KMS-11 (cell line): ENCODE results near the gene TEKT1.
"Not testable (repeated sequence)": the region's sequence is repeated elsewhere in the genome, so short reads cannot be mapped to it uniquely, and the experiment has no call there.

Experiments
- H2AFZ ChIP-seq: fragments of 200-600 bp; sonication (generic); 2 replicates; pipeline ENCODE4 v1.6.1; 2016; ENCODE audit warnings: antibody characterized with exemption, mixed run types, low read depth
- H3K27ac ChIP-seq: fragments of 200-600 bp; sonication (generic); 2 replicates; pipeline ENCODE4 v1.6.1; 2016; ENCODE audit warnings: mild to moderate bottlenecking, mixed run types
- H3K27me3 ChIP-seq: fragments of 200-600 bp; sonication (generic); 2 replicates; pipeline ENCODE4 v1.6.1; 2017; ENCODE audit warnings: mild to moderate bottlenecking, low read depth, mixed run types, moderate library complexity; ENCODE audit not compliant: insufficient read depth
- H3K36me3 ChIP-seq: fragments of 200-600 bp; sonication (generic); 2 replicates; pipeline ENCODE4 v1.6.1; 2017; ENCODE audit warnings: mild to moderate bottlenecking, mixed run types; ENCODE audit not compliant: insufficient read depth
- H3K4me1 ChIP-seq: fragments of 200-600 bp; sonication (generic); 2 replicates; pipeline ENCODE4 v1.6.1; 2016; ENCODE audit warnings: mild to moderate bottlenecking, low read depth, mixed run types; ENCODE audit not compliant: poor library complexity, severe bottlenecking
- H3K4me2 ChIP-seq: fragments of 200-600 bp; sonication (generic); 2 replicates; pipeline ENCODE4 v1.7.0; 2016; ENCODE audit warnings: mild to moderate bottlenecking, mixed run types
- H3K4me3 ChIP-seq: fragments of 200-600 bp; sonication (generic); IDR thresholded peaks from 2 replicates; pipeline ENCODE4 v1.6.1; 2017; ENCODE audit warnings: low read depth, low read length, mixed read lengths; ENCODE audit not compliant: insufficient read depth
- H3K79me2 ChIP-seq: fragments of 200-600 bp; sonication (generic); 2 replicates; pipeline ENCODE4 v1.6.1; 2016; ENCODE audit warnings: low read depth, mixed run types; ENCODE audit not compliant: insufficient read depth
- H3K9ac ChIP-seq: fragments of 200-600 bp; sonication (generic); 2 replicates; pipeline ENCODE4 v1.6.1; 2016; ENCODE audit warnings: mild to moderate bottlenecking, mixed run types
- H4K20me1 ChIP-seq: fragments of 200-600 bp; sonication (generic); 2 replicates; pipeline ENCODE4 v1.6.1; 2016; ENCODE audit warnings: mild to moderate bottlenecking, mixed run types; ENCODE audit not compliant: insufficient read depth
- CTCF ChIP-seq: fragments of 200-600 bp; sonication (generic); conservative IDR thresholded peaks from 2 replicates; pipeline ENCODE4 v1.6.1; 2017; ENCODE audit warnings: low read depth, mild to moderate bottlenecking, antibody characterized with exemption, low read length, moderate library complexity, mixed read lengths

Gene TEKT1

GRCh38 chr17:6831661-6832263 is at the start of gene TEKT1:
Gene TEKT1 (minus strand): TSS chr17:6831729. CDS start chr17:6830376, 1,353 bp downstream.
- H3K9ac ChIP-seq = no peak within 1 kb of the TSS
- H3K4me1 ChIP-seq = no peaks in the 10 kb centered on the region
- no peaks in the 10 kb centered on the region for H3K27me3 ChIP-seq
- H3K27ac ChIP-seq = no peak within 1 kb of the TSS
- H3K4me3 ChIP-seq = no peak within 1 kb of the TSS
- no peaks in the 10 kb centered on the region for H3K36me3 ChIP-seq
- no peaks in the 10 kb centered on the region for H4K20me1 ChIP-seq
- H3K79me2 ChIP-seq = no peaks in the 10 kb centered on the region
- no peak within 1 kb of the TSS for H3K4me2 ChIP-seq
- TF ChIP-seq CTCF = no peak
- no peak within 1 kb of the TSS for H2AFZ ChIP-seq

DNA sequence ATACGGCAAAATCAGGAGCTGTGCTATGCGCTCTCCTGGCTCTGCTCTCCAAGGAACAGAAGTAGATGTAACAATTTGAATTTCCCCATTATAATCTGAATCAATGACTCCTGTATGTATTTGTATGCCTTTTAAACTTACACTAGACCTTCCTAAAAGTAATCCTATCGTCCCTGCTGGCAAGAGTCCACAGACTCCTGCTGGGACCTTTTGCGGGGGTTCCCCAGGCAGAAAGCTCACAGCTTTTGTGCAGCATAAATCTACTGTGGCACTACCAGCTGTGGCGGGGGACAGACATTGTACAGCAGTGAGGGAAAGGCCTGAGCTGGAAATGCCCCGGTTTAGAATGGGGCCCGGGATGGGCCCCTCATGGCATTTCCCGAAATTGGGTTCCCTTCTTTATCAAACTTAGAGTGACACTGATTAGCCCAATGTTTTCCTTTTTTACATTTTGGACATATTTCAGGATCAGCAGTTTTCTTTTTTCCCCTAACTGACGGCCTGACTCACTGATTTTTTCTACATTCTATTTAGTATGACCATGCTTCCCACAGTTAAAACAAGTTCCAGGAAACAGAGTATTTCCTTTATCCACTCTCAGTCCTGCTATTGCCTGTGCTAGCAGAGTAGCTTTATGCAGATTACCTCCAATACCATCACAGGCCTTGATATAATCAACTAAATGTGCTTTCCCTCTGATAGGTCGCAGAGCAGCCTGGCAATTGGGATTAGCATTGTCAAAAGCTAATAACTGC is 47.9 kb upstream of the TEKT1 start:
- not testable (repeated sequence) for H3K4me3 ChIP-seq, H3K4me2 ChIP-seq, H3K27ac ChIP-seq, H3K9ac ChIP-seq, H3K79me2 ChIP-seq, H3K36me3 ChIP-seq, H3K27me3 ChIP-seq, H3K4me1 ChIP-seq, H2AFZ ChIP-seq, H4K20me1 ChIP-seq

DNA sequence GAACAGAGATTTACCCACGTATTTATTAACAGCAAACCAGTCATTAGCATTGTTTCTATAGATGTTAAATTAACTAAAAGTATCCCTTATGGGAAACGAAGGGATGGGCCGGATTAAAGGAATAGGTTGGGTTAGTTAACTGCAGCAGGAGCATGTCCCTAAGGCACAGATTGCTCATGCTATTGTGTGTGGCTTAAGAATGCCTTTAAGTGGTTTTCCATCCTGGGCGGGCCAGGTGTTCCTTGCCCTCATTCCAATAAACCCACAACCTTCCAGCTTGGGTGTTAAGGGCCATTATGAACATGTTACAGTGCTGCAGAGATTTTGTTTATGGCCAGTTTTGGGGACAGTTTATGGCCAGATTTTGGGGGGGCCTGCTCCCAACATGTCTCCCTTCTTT is 43.7 kb upstream of the TEKT1 start:
- H3K36me3 ChIP-seq, H3K9ac ChIP-seq, H2AFZ ChIP-seq, H3K4me2 ChIP-seq, H3K27me3 ChIP-seq, H3K79me2 ChIP-seq, H3K27ac ChIP-seq, H3K4me1 ChIP-seq, H4K20me1 ChIP-seq, H3K4me3 ChIP-seq: not testable (repeated sequence)

DNA sequence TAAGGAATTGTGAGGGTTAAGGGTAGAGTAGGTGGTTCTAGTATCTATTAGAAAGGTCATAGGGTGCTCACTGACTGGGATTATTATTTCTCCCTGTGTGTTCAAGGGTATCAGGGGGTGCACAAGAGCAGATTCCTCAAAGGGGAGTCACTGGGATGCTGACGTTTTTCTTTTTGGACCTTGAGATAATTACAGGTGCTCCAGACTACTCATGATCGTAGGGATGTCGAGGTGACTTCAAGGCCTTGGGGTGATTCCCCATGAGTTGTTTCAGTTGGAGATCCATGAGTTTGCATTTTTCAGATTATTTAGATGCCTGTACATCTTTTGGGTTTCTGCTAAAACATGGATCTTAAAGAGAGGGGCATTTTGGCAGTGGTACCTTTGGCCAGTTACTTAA is 41.4 kb upstream of the TEKT1 start:
- Histone ChIP-seq H3K27me3 (no peaks in the 10 kb centered on the region), H2AFZ (no peak overlapping the region), H3K79me2 (no peaks in the 10 kb centered on the region), H4K20me1 (no peaks in the 10 kb centered on the region), H3K36me3 (no peaks in the 10 kb centered on the region), H3K4me3 (no peak overlapping the region), H3K27ac (no peak overlapping the region), H3K4me2 (no peak overlapping the region), H3K9ac (no peak overlapping the region), H3K4me1 (no peaks in the 10 kb centered on the region)
- TF ChIP-seq CTCF = no peak

DNA sequence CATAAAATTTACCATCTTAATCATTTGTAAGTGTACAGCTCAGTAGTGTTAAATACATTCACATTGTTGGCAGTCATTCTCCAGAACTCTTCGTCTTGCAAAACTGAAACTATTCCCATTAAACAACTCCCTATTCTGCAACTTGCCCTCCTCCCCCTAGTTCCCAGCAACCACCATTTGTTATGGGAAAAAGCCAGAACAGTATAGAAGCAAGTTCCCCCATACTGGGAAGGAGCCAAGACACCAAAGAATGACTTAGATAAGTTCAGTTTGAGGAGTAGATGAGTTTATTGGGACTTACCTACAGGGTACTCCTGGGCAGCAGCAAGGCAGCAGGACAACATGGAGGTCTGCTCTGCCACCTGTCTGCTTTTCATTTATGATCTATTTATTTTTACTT is 39.3 kb upstream of the TEKT1 start:
- H3K79me2 ChIP-seq = no peaks in the 10 kb centered on the region
- no peak overlapping the region for H2AFZ ChIP-seq
- no peaks in the 10 kb centered on the region for H3K36me3 ChIP-seq
- no peak overlapping the region for H3K4me2 ChIP-seq
- no peaks in the 10 kb centered on the region for H3K4me1 ChIP-seq
- no peak overlapping the region for H3K9ac ChIP-seq
- H3K4me3 ChIP-seq = no peak overlapping the region
- H3K27ac ChIP-seq = no peak overlapping the region
- no peaks in the 10 kb centered on the region for H3K27me3 ChIP-seq
- no peak for TF ChIP-seq CTCF
- no peaks in the 10 kb centered on the region for H4K20me1 ChIP-seq
